Endodermal cell (in vitro differentiated cells): Measurements from ENCODE around the gene PROSER3. TPM values are rescaled to one million over a fixed set of nuclear protein-coding genes. Genes with fewer than 3 reads are reported as not detected.
"Not testable (repeated sequence)": the region's sequence is repeated elsewhere in the genome, so short reads cannot be mapped to it uniquely, and the experiment has no call there.

Experiments used
- DNase-seq: peaks from one replicate; pipeline ENCODE4 v3.0.0-alpha.2; 2017
- H3K27ac ChIP-seq: 2 replicates; pipeline ENCODE4 v1.5.1; 2013; ENCODE audit warnings: mild to moderate bottlenecking, low read depth, low read length, moderate library complexity
- H3K27me3 ChIP-seq: 2 replicates; pipeline ENCODE4 v1.6.1; 2013; ENCODE audit warnings: mild to moderate bottlenecking, low read length, moderate library complexity; ENCODE audit not compliant: insufficient read depth, control insufficient read depth, poor library complexity, severe bottlenecking
- H3K36me3 ChIP-seq: 2 replicates; pipeline ENCODE4 v1.7.0; 2013; ENCODE audit warnings: mild to moderate bottlenecking, low read length, moderate library complexity; ENCODE audit not compliant: control insufficient read depth, insufficient read depth
- H3K4me1 ChIP-seq: one replicate; pipeline ENCODE4 v1.7.0; 2013; ENCODE audit warnings: low read length; ENCODE audit not compliant: control insufficient read depth, insufficient read depth
- H3K4me3 ChIP-seq: 2 replicates; pipeline ENCODE4 v1.5.1; 2013; ENCODE audit warnings: mild to moderate bottlenecking, low read length, moderate library complexity
- H3K9ac ChIP-seq: 2 replicates; pipeline ENCODE4 v1.6.1; 2013; ENCODE audit warnings: mild to moderate bottlenecking, low read length, moderate library complexity; ENCODE audit not compliant: poor library complexity, severe bottlenecking; ENCODE audit errors: extremely low read depth
- H3K9me3 ChIP-seq: 2 replicates; pipeline ENCODE4 v1.6.1; 2013; ENCODE audit warnings: mild to moderate bottlenecking, low read length, moderate library complexity; ENCODE audit not compliant: control insufficient read depth
- H3K27ac Mint-ChIP-seq: 2 replicates; pipeline ENCODE4 v1.8.0; 2020; ENCODE audit warnings: mixed read lengths
- H3K27me3 Mint-ChIP-seq: 2 replicates; pipeline ENCODE4 v1.8.0; 2021; ENCODE audit warnings: mild to moderate bottlenecking, mixed read lengths; ENCODE audit not compliant: insufficient read depth
- H3K36me3 Mint-ChIP-seq: 2 replicates; pipeline ENCODE4 v1.8.0; 2020; ENCODE audit warnings: low read depth, mixed read lengths
- H3K4me1 Mint-ChIP-seq: 2 replicates; pipeline ENCODE4 v1.8.0; 2020; ENCODE audit warnings: mixed read lengths
- H3K4me3 Mint-ChIP-seq: 2 replicates; pipeline ENCODE4 v1.8.0; 2020; ENCODE audit warnings: mild to moderate bottlenecking, moderate library complexity, mixed read lengths
- H3K9me3 Mint-ChIP-seq: 2 replicates; pipeline ENCODE4 v1.8.0; 2020; ENCODE audit warnings: mild to moderate bottlenecking, mixed read lengths
- WGBS, 2 experiments: methylation state at CpG; one replicate each; pipeline versions ENCODE4 v1.1.5 to v1.1.7; 2013; ENCODE audit warnings: missing lambda C conversion rate in 2 of 2, mixed read lengths in 1 of 2; ENCODE audit not compliant: insufficient coverage in 1 of 2, insufficient read length in 1 of 2; 5-methylcytosine and 5-hydroxymethylcytosine counted together
- total RNA-seq, 2 donors: library from RNA; stranded (reverse); fragmentation: NEBNext Ultra II Directional in 1 of 2; extraction: Animal tissue kit (Norgen Biotek cat#: 25700) in 1 of 2; gene quantifications; 2 replicates in 1 of 2; 3 replicates in 1 of 2; pipeline ENCODE4 v1.2.1, GENCODE V29; 2021
- TF ChIP-seq, protein P1 (sequence below): fragments of 200-600 bp; sonication (generic); conservative IDR thresholded peaks from 2 replicates; pipeline ENCODE4 v1.5.0; 2021; ENCODE audit warnings: antibody characterized with exemption, mild to moderate bottlenecking

Gene PROSER3
- total RNA-seq, 2 donors from 2014 or later, result 37.8 to 45.4 TPM

DNA sequence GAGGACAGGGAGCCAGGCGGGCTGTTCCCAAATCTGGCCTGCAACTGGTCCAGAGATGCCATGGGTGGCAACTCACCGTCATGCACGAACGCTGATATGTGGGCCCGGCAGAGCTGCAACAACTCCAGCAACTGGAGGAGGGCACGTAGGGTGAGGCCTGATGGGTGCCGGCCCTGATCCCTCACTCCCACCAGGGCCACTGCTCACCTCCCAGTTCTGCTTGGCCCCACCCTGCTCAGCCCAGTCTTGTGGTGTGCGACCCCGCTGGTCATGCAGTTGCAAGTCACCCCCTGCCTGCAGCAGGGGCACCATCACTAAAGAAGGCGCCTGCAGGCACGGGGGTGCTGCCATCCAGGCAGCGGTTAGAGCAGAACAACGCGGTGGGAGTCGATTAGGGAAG, 34.3 kb downstream of the PROSER3 start:
- no peaks in the 10 kb centered on the region for H3K4me1 ChIP-seq
- H3K4me3 Mint-ChIP-seq, result no peak overlapping the region
- no peak overlapping the region for H3K27ac Mint-ChIP-seq
- WGBS, 2 experiments, result 89 to 100% methylated on average over 4 to 15 of the region's 15 CpGs
- H3K27me3 Mint-ChIP-seq, result peaks cover 18% of the 10 kb centered on the region
- no peak overlapping the region for H3K27ac ChIP-seq
- no peak overlapping the region for H3K4me3 ChIP-seq
- no peak overlapping the region for H3K9ac ChIP-seq
- no peaks in the 10 kb centered on the region for H3K36me3 ChIP-seq
- H3K36me3 Mint-ChIP-seq, result no peaks in the 10 kb centered on the region
- H3K9me3 ChIP-seq, result no peaks in the 10 kb centered on the region
- TF ChIP-seq, protein P1, sequence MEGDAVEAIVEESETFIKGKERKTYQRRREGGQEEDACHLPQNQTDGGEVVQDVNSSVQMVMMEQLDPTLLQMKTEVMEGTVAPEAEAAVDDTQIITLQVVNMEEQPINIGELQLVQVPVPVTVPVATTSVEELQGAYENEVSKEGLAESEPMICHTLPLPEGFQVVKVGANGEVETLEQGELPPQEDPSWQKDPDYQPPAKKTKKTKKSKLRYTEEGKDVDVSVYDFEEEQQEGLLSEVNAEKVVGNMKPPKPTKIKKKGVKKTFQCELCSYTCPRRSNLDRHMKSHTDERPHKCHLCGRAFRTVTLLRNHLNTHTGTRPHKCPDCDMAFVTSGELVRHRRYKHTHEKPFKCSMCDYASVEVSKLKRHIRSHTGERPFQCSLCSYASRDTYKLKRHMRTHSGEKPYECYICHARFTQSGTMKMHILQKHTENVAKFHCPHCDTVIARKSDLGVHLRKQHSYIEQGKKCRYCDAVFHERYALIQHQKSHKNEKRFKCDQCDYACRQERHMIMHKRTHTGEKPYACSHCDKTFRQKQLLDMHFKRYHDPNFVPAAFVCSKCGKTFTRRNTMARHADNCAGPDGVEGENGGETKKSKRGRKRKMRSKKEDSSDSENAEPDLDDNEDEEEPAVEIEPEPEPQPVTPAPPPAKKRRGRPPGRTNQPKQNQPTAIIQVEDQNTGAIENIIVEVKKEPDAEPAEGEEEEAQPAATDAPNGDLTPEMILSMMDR, result no peak
- H3K9me3 Mint-ChIP-seq, result no peaks in the 10 kb centered on the region
- DNase-seq, result peak; percentile 40
- peaks cover 24% of the 10 kb centered on the region for H3K27me3 ChIP-seq
- peaks cover 4% of the 10 kb centered on the region for H3K4me1 Mint-ChIP-seq

DNA sequence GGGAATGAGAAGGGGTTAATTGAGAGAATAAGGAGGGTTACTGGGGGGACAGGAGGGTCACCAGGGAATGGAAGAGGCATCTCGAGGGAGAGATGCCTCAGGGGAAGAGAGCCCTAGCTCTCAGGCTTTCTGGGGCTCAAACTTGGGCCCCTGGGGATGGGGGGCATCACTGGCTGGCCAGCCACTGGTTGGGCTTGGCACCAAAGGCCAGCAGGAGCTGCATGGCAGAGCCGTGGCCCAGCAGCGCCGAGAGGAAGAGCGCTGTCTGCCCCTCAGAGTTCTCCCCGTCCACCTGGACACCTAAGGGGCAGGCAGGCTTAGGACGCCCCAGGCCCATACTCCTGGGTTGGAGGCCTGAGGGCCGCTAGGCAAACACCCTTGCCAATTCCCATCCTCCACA, 34.9 kb downstream of the PROSER3 start:
- 86 to 88% methylated on average over 6 to 8 of the region's 8 CpGs for WGBS, 2 experiments
- H3K27me3 Mint-ChIP-seq, result peaks cover 24% of the 10 kb centered on the region
- no peak for DNase-seq
- H3K4me1 Mint-ChIP-seq, result peaks cover 4% of the 10 kb centered on the region
- Histone ChIP-seq H3K27ac (no peak overlapping the region), H3K27me3 (peaks cover 30% of the 10 kb centered on the region), H3K4me1 (no peaks in the 10 kb centered on the region), H3K36me3 (no peaks in the 10 kb centered on the region), H3K9ac (no peak overlapping the region), H3K4me3 (no peak overlapping the region), H3K9me3 (no peaks in the 10 kb centered on the region)
- TF ChIP-seq, protein P1, result no peak
- no peaks in the 10 kb centered on the region for H3K9me3 Mint-ChIP-seq
- no peaks in the 10 kb centered on the region for H3K36me3 Mint-ChIP-seq
- no peak overlapping the region for H3K27ac Mint-ChIP-seq
- H3K4me3 Mint-ChIP-seq, result no peak overlapping the region

DNA sequence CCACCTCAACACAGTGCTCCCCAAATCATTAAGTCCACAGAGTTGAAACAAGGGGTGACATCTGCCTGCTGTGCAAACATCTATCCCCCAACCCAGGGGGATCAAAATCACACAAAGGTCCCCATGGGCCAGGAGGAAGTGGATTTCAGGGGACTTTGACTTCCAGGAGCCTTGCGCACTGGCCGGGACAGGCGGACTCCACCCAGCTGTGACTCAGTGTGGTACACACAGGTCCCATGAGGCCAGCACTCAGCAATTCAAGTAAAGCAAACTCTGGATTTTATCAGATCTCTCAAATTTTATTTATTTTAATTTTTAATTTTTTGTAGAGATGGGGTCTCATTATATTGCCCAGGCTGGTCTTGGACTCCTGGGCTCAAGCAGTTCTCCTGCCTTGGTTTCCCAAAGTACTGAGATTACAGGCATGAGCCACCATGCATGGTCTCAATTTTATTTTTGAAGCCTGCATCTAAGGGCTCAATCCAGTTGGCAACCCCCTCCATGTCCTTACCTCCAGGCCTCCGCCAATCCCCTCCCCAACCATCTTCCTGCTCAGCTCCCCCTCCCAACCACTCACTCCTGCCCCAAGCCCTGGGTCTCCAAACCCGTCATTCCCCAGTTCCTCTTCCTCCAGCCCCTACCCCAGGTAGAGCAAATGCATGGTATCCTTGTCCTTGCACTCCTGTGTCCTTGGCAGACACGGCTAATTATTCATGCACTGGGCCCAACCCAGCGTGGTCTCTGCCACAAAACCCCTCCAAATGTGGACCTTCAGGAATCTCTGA, 35.6 kb downstream of the PROSER3 start:
- Mint-ChIP-seq H3K4me3 (no peak overlapping the region), H3K9me3 (no peaks in the 10 kb centered on the region), H3K27ac (no peak overlapping the region), H3K27me3 (peaks cover 29% of the 10 kb centered on the region), H3K36me3 (no peaks in the 10 kb centered on the region), H3K4me1 (peaks cover 4% of the 10 kb centered on the region)
- Histone ChIP-seq H3K9me3 (no peaks in the 10 kb centered on the region), H3K9ac (no peak overlapping the region), H3K4me3 (no peak overlapping the region), H3K27me3 (peaks cover 36% of the 10 kb centered on the region), H3K27ac (no peak overlapping the region), H3K4me1 (no peaks in the 10 kb centered on the region), H3K36me3 (no peaks in the 10 kb centered on the region)
- DNase-seq, result no peak
- TF ChIP-seq, protein P1, result no peak
- WGBS, 2 experiments, result 87 to 93% methylated on average over 7 of the region's 7 CpGs

DNA sequence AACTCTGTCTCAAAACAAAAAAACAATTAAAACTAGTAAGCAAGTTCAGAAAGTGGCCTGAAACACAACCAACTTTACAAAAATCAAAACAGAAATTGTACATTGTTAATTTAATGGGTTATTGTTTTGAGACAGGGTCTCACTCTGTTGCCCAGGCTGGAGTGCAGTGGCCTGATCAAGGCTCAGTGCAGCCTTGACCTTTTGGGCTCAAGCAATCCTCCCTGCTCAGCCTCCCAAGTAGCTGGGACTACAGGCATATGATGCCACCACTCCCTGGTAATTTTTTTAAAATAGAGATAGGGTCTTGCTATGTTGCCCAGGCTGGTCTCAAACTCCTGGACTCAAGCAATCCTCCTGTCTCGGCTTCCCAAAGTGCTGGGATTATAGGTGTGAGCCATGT, 37.6 kb downstream of the PROSER3 start:
- not testable (repeated sequence) for H3K4me1 Mint-ChIP-seq, H3K27ac ChIP-seq, H3K36me3 Mint-ChIP-seq, H3K4me3 ChIP-seq, H3K36me3 ChIP-seq, H3K9ac ChIP-seq, H3K4me3 Mint-ChIP-seq, H3K27ac Mint-ChIP-seq, H3K9me3 Mint-ChIP-seq, H3K9me3 ChIP-seq, H3K4me1 ChIP-seq, DNase-seq
- 86 to 100% methylated on average over 1 of the region's 1 CpG for WGBS, 2 experiments
- H3K27me3 ChIP-seq, result peaks cover 36% of the 10 kb centered on the region
- peaks cover 33% of the 10 kb centered on the region for H3K27me3 Mint-ChIP-seq
